HEK293 (cell line): ENCODE measurements around the gene MFSD1.

Experiments used
- CTCF ChIA-PET: fragments of 350-600 bp; formaldehyde crosslinking; extraction: SDS; loops from one replicate; lab custom pipeline; 2021; ENCODE audit warnings: antibody characterized with exemption; lab: Yijun Ruan, JAX
- POLR2A ChIA-PET: fragments of 300-600 bp; formaldehyde crosslinking; extraction: SDS; loops from one replicate; lab custom pipeline; 2020; ENCODE audit warnings: antibody characterized with exemption, inconsistent platforms; lab: Yijun Ruan, JAX
- H3K27ac ChIP-seq: fragments of 200-500 bp; sonication (Bioruptor generic); 2 replicates; pipeline ENCODE4 v1.5.1; 2014; ENCODE audit warnings: low read depth, low read length, control low read depth, inconsistent platforms; ENCODE audit errors: extremely low read depth
- H3K36me3 ChIP-seq, 2 experiments: fragments of 200-500 bp in 1 of 2; sonication (Bioruptor generic) in 1 of 2; 1 replicate in 1 of 2; 2 replicates in 1 of 2; pipeline ENCODE4 v1.5.1; 2014 to 2017; ENCODE audit warnings: inconsistent platforms in 2 of 2, low read length in 2 of 2; ENCODE audit not compliant: control insufficient read depth in 2 of 2, insufficient read depth in 1 of 2
- H3K4me1 ChIP-seq: fragments of 200-500 bp; sonication (Bioruptor generic); 2 replicates; pipeline ENCODE4 v1.5.1; 2014; ENCODE audit warnings: mild to moderate bottlenecking, low read length, inconsistent platforms; ENCODE audit not compliant: control insufficient read depth, insufficient read depth
- H3K4me3 ChIP-seq: 2 replicates; pipeline ENCODE4 v1.5.1; 2011; ENCODE audit warnings: low read depth, mild to moderate bottlenecking, control low read depth, low read length, moderate library complexity
- H3K9me3 ChIP-seq: fragments of 200-500 bp; sonication (Bioruptor generic); 2 replicates; pipeline ENCODE4 v1.5.1; 2014; ENCODE audit warnings: low read depth, low read length, inconsistent platforms; ENCODE audit not compliant: control insufficient read depth, insufficient read depth
- EGR2 ChIP-seq: fragments of 450-650 bp; formaldehyde crosslinking; IDR thresholded peaks from 2 replicates; pipeline ENCODE4 v1.5.1; 2016; ENCODE audit warnings: low read depth, missing biosample characterization, missing genetic modification characterization
- GLIS1 ChIP-seq: fragments of 450-650 bp; formaldehyde crosslinking; IDR thresholded peaks from 2 replicates; pipeline ENCODE4 v1.5.1; 2016; ENCODE audit warnings: missing biosample characterization, missing genetic modification characterization
- KLF7 ChIP-seq: fragments of 450-650 bp; formaldehyde crosslinking; IDR thresholded peaks from 2 replicates; pipeline ENCODE4 v1.5.1; 2016; ENCODE audit warnings: missing biosample characterization, missing genetic modification characterization, borderline replicate concordance
- PRDM4 ChIP-seq: fragments of 450-650 bp; formaldehyde crosslinking; IDR thresholded peaks from 2 replicates; pipeline ENCODE4 v1.5.1; 2017; ENCODE audit warnings: missing biosample characterization, missing genetic modification characterization
- ZBTB11 ChIP-seq: fragments of 450-650 bp; formaldehyde crosslinking; conservative IDR thresholded peaks from 2 replicates; pipeline ENCODE4 v1.5.1; 2016; ENCODE audit warnings: low read depth, missing biosample characterization, missing genetic modification characterization
- ZNF112 ChIP-seq: fragments of 450-650 bp; formaldehyde crosslinking; IDR thresholded peaks from 2 replicates; pipeline ENCODE4 v1.5.0; 2017; ENCODE audit warnings: missing biosample characterization, missing genetic modification characterization
- ZNF132 ChIP-seq: fragments of 450-650 bp; formaldehyde crosslinking; IDR thresholded peaks from 2 replicates; pipeline ENCODE4 v1.5.1; 2017; ENCODE audit warnings: missing biosample characterization, missing genetic modification characterization, borderline replicate concordance
- ZNF133 ChIP-seq: fragments of 450-650 bp; formaldehyde crosslinking; IDR thresholded peaks from 2 replicates; pipeline ENCODE4 v1.5.1; 2016; ENCODE audit warnings: missing biosample characterization, missing genetic modification characterization
- ZNF169 ChIP-seq: fragments of 450-650 bp; formaldehyde crosslinking; IDR thresholded peaks from 2 replicates; pipeline ENCODE4 v1.5.1; 2016; ENCODE audit warnings: missing biosample characterization, missing genetic modification characterization
- ZNF184 ChIP-seq: fragments of 450-650 bp; IDR thresholded peaks from 2 replicates; pipeline ENCODE4 v1.5.1; 2018; ENCODE audit warnings: missing biosample characterization, mild to moderate bottlenecking, missing genetic modification characterization
- ZNF248 ChIP-seq: fragments of 450-650 bp; formaldehyde crosslinking; IDR thresholded peaks from 2 replicates; pipeline ENCODE4 v1.5.1; 2017; ENCODE audit warnings: missing biosample characterization, missing genetic modification characterization
- ZNF324 ChIP-seq: fragments of 450-650 bp; formaldehyde crosslinking; IDR thresholded peaks from 2 replicates; pipeline ENCODE4 v1.5.1; 2016; ENCODE audit warnings: missing biosample characterization, missing genetic modification characterization
- ZNF433 ChIP-seq: fragments of 450-650 bp; formaldehyde crosslinking; IDR thresholded peaks from 2 replicates; pipeline ENCODE4 v1.5.1; 2016; ENCODE audit warnings: missing biosample characterization, missing genetic modification characterization, low read depth
- ZNF488 ChIP-seq: fragments of 450-650 bp; formaldehyde crosslinking; IDR thresholded peaks from 2 replicates; pipeline ENCODE4 v1.5.1; 2016; ENCODE audit warnings: missing biosample characterization, missing genetic modification characterization
- ZNF639 ChIP-seq: fragments of 450-650 bp; formaldehyde crosslinking; IDR thresholded peaks from 2 replicates; pipeline ENCODE4 v1.5.1; 2016; ENCODE audit warnings: missing biosample characterization, missing genetic modification characterization
- ZNF645 ChIP-seq: fragments of 450-650 bp; formaldehyde crosslinking; IDR thresholded peaks from 2 replicates; pipeline ENCODE4; 2016; ENCODE audit warnings: missing biosample characterization, missing genetic modification characterization
- ZNF791 ChIP-seq: fragments of 450-650 bp; formaldehyde crosslinking; IDR thresholded peaks from 2 replicates; pipeline ENCODE4 v1.5.1; 2016; ENCODE audit warnings: missing biosample characterization, missing genetic modification characterization

The MFSD1 gene

GRCh38 chr3:158769952-158770740 lies 31.7 kb upstream of the MFSD1 start:
- CTCF ChIA-PET, result no interaction called here
- TF ChIP-seq KLF7 (tag by site-specific recombination), result no peak
- no peak for TF ChIP-seq ZNF133
- no peak for TF ChIP-seq ZNF791 (tag by site-specific recombination)
- TF ChIP-seq PRDM4 (tag by site-specific recombination), result no peak
- no peak for TF ChIP-seq ZNF639 (tag by site-specific recombination)
- no peak for TF ChIP-seq ZNF324 (tag by site-specific recombination)
- no peak for TF ChIP-seq GLIS1 (tag by site-specific recombination)
- TF ChIP-seq ZNF488 (tag by site-specific recombination), result no peak
- no peak for TF ChIP-seq ZNF433 (tag by site-specific recombination)
- TF ChIP-seq ZNF132 (tag by site-specific recombination), result no peak
- TF ChIP-seq ZNF169 (tag by site-specific recombination), result no peak
- no peak for TF ChIP-seq ZBTB11
- Histone ChIP-seq H3K9me3 (no peaks in the 10 kb centered on the region), H3K4me1 (no peaks in the 10 kb centered on the region), H3K27ac (no peak overlapping the region), H3K4me3 (no peak overlapping the region), H3K36me3 (no peaks in the 10 kb centered on the region)
- POLR2A ChIA-PET, result no interaction called here

- Histone ChIP-seq H3K4me1 (no peaks in the 10 kb centered on the region), H3K9me3 (no peaks in the 10 kb centered on the region), H3K36me3 (no peaks in the 10 kb centered on the region), H3K27ac (no peak overlapping the region), H3K4me3 (no peak overlapping the region)
- POLR2A ChIA-PET, result no interaction called here
- CTCF ChIA-PET, result interaction anchor here (0.8 to 1.0 kb wide), 3 partner anchors 9 to 21 kb away, joined by 3 to 7 read pairs (median 5); no protein-coding TSS in a partner anchor
- TF ChIP-seq ZNF645 (no peak), ZNF112 (tag by site-specific recombination) (no peak), ZNF184 (tag by site-specific recombination) (no peak), ZNF248 (no peak), PRDM4 (tag by site-specific recombination) (no peak), EGR2 (tag by site-specific recombination) (no peak)
Observed at GRCh38 chr3:158770741-158771350, 31.0 kb upstream of the MFSD1 start.
